Trophoblast cell (in vitro differentiated cells and primary cell): ENCODE data around the gene CDKAL1.

ENCODE experiments used
- DNase-seq, 2 donors: peaks; one replicate each; pipeline ENCODE4 v3.0.0-alpha.2; 2016
- H2AFZ ChIP-seq: 2 replicates; pipeline ENCODE4 v1.6.1; 2013; ENCODE audit warnings: low read length, moderate library complexity, mild to moderate bottlenecking; ENCODE audit not compliant: insufficient read depth, poor library complexity
- H2AK5ac ChIP-seq: 2 replicates; pipeline ENCODE4 v1.6.1; 2013; ENCODE audit warnings: mild to moderate bottlenecking, low read length
- H2BK120ac ChIP-seq: 2 replicates; pipeline ENCODE4 v1.6.1; 2013; ENCODE audit warnings: low read length, mild to moderate bottlenecking, moderate library complexity; ENCODE audit not compliant: insufficient read depth, poor library complexity
- H2BK12ac ChIP-seq: 2 replicates; pipeline ENCODE4 v1.6.1; 2013; ENCODE audit warnings: mild to moderate bottlenecking, low read length, moderate library complexity
- H2BK5ac ChIP-seq: 2 replicates; pipeline ENCODE4 v1.6.1; 2013; ENCODE audit warnings: low read length, low read depth, moderate library complexity, mild to moderate bottlenecking; ENCODE audit not compliant: poor library complexity
- H3K14ac ChIP-seq: 2 replicates; pipeline ENCODE4 v1.6.1; 2013; ENCODE audit warnings: mild to moderate bottlenecking, low read length
- H3K18ac ChIP-seq: 2 replicates; pipeline ENCODE4 v1.6.1; 2013; ENCODE audit warnings: mild to moderate bottlenecking, low read length
- H3K23ac ChIP-seq: 2 replicates; pipeline ENCODE4 v1.6.1; 2013; ENCODE audit warnings: low read length
- H3K27ac ChIP-seq: 2 replicates; pipeline ENCODE4 v1.5.1; 2013; ENCODE audit warnings: low read depth, mild to moderate bottlenecking, inconsistent platforms, low read length, moderate library complexity
- H3K27me3 ChIP-seq: 2 replicates; pipeline ENCODE4 v1.6.1; 2013; ENCODE audit warnings: inconsistent platforms, mild to moderate bottlenecking, low read length, moderate library complexity; ENCODE audit not compliant: insufficient read depth
- H3K36me3 ChIP-seq, 2 experiments: 1 replicate in 1 of 2; 2 replicates in 1 of 2; pipeline ENCODE4 v1.6.1; 2013; ENCODE audit warnings: low read length in 2 of 2, mild to moderate bottlenecking in 2 of 2, moderate library complexity in 1 of 2; ENCODE audit not compliant: insufficient read depth in 2 of 2, control insufficient read depth in 1 of 2
- H3K4ac ChIP-seq: 2 replicates; pipeline ENCODE4 v1.6.1; 2013; ENCODE audit warnings: low read depth, mild to moderate bottlenecking, low read length, moderate library complexity
- H3K4me1 ChIP-seq, 2 experiments: 1 replicate in 1 of 2; 2 replicates in 1 of 2; pipeline ENCODE4 v1.6.1; 2013; ENCODE audit warnings: low read length in 2 of 2, mild to moderate bottlenecking in 2 of 2, moderate library complexity in 1 of 2; ENCODE audit not compliant: insufficient read depth in 2 of 2, control insufficient read depth in 1 of 2
- H3K4me2 ChIP-seq: 2 replicates; pipeline ENCODE4 v1.6.1; 2013; ENCODE audit warnings: inconsistent platforms, mild to moderate bottlenecking, low read length, moderate library complexity
- H3K4me3 ChIP-seq: 2 replicates; pipeline ENCODE4 v1.5.1; 2013; ENCODE audit warnings: mild to moderate bottlenecking, low read depth, low read length, inconsistent platforms
- H3K79me1 ChIP-seq: one replicate; pipeline ENCODE4 v1.6.1; 2013; ENCODE audit warnings: low read length
- H3K79me2 ChIP-seq: 2 replicates; pipeline ENCODE4 v1.6.1; 2013; ENCODE audit warnings: low read length, mild to moderate bottlenecking; ENCODE audit not compliant: control insufficient read depth, insufficient read depth, poor library complexity
- H3K9ac ChIP-seq: 2 replicates; pipeline ENCODE4 v1.6.1; 2013; ENCODE audit warnings: mild to moderate bottlenecking, low read length
- H3K9me3 ChIP-seq: 2 replicates; pipeline ENCODE4 v1.6.1; 2013; ENCODE audit warnings: low read depth, mild to moderate bottlenecking, control low read depth, inconsistent platforms, low read length; ENCODE audit not compliant: insufficient read depth
- H4K12ac ChIP-seq: 2 replicates; pipeline ENCODE4 v1.6.1; 2013; ENCODE audit warnings: low read depth, mild to moderate bottlenecking, low read length, moderate library complexity
- H4K8ac ChIP-seq: 2 replicates; pipeline ENCODE4 v1.6.1; 2013; ENCODE audit warnings: low read depth, mild to moderate bottlenecking, low read length, moderate library complexity
- H4K91ac ChIP-seq: one replicate; pipeline ENCODE4 v1.6.1; 2013; ENCODE audit warnings: low read depth, mild to moderate bottlenecking, low read length, moderate library complexity
- WGBS: extraction: QIAGEN DNeasy Blood & Tissue Kit; methylation state at CpG from one replicate; pipeline ENCODE4 v1.1.7; 2013; ENCODE audit warnings: missing lambda C conversion rate; ENCODE audit not compliant: insufficient read length, insufficient coverage; ENCODE audit errors: extremely low coverage; 5-methylcytosine and 5-hydroxymethylcytosine counted together

Gene CDKAL1

DNA sequence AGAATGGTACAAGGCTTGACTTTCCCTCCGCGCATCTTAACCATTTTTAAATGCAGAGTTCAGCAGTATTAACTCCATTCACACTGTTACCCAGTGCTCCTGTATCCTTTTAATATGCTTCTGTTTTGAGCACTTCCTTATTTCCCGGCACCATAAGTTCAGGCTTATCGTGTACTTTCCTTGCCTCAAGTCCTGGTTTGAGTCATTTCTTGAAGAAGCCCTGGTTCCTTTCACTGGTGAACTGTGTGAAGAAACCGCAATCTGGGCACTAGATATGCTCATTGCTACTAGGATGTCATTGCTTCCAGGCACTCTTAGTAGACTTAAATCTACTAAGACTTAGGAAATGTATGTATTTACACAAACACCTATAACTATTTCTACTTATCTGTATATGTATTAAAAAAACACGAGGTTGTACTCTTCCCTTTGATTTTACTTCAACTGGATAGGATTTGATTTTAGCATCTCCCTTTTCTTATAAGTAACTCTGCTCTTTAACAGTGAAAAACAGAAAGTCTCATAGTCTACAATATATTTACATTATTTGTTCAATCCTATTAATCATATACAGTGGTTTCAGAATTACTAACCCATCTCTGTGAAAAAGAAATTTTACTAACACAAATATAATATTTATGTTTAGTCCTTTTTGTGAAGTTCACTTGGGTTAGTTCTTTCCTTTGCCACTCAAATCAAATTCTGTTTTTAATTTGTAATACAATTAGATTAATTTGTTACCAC is 135.5 kb downstream of the CDKAL1 start:
- no peaks in the 10 kb centered on the region for H3K4me1 ChIP-seq
- no peaks in the 10 kb centered on the region for H3K36me3 ChIP-seq
- H4K8ac ChIP-seq = no peak overlapping the region
- no peak overlapping the region for H3K4ac ChIP-seq
- no peak overlapping the region for H3K27ac ChIP-seq
- no peak overlapping the region for H2AK5ac ChIP-seq
- no peak overlapping the region for H2BK12ac ChIP-seq
- no peak overlapping the region for H2AFZ ChIP-seq
- H3K4me3 ChIP-seq = no peak overlapping the region
- no peak overlapping the region for H3K9ac ChIP-seq
- WGBS = no CpG with 5 or more reads among the region's 6 CpGs
- no peak overlapping the region for H3K14ac ChIP-seq
- no peaks in the 10 kb centered on the region for H3K9me3 ChIP-seq
- H3K23ac ChIP-seq = no peak overlapping the region
- DNase-seq = no peak
- no peak overlapping the region for H4K12ac ChIP-seq
- no peak overlapping the region for H2BK120ac ChIP-seq
- no peaks in the 10 kb centered on the region for H3K79me2 ChIP-seq
- no peak overlapping the region for H4K91ac ChIP-seq
- no peaks in the 10 kb centered on the region for H3K79me1 ChIP-seq
- no peak overlapping the region for H3K18ac ChIP-seq
- H3K4me2 ChIP-seq = no peak overlapping the region
- H3K27me3 ChIP-seq = no peaks in the 10 kb centered on the region
- no peak overlapping the region for H2BK5ac ChIP-seq

GRCh38 chr6:20670750-20671149 is 136.5 kb downstream of the CDKAL1 start:
- no peak overlapping the region for H3K9ac ChIP-seq
- H3K79me1 ChIP-seq = no peaks in the 10 kb centered on the region
- H3K4me2 ChIP-seq = no peak overlapping the region
- no peak overlapping the region for H2AK5ac ChIP-seq
- no peak overlapping the region for H3K4me3 ChIP-seq
- no peak overlapping the region for H2BK5ac ChIP-seq
- DNase-seq = no peak
- H2BK120ac ChIP-seq = no peak overlapping the region
- H4K8ac ChIP-seq = no peak overlapping the region
- H2AFZ ChIP-seq = no peak overlapping the region
- H3K14ac ChIP-seq = no peak overlapping the region
- no peak overlapping the region for H2BK12ac ChIP-seq
- H3K27me3 ChIP-seq = no peaks in the 10 kb centered on the region
- WGBS = no CpG with 5 or more reads among the region's 2 CpGs
- H3K79me2 ChIP-seq = no peaks in the 10 kb centered on the region
- no peak overlapping the region for H3K27ac ChIP-seq
- H4K12ac ChIP-seq = no peak overlapping the region
- H3K9me3 ChIP-seq = no peaks in the 10 kb centered on the region
- no peak overlapping the region for H3K4ac ChIP-seq
- no peak overlapping the region for H3K23ac ChIP-seq
- H4K91ac ChIP-seq = no peak overlapping the region
- no peak overlapping the region for H3K18ac ChIP-seq
- no peaks in the 10 kb centered on the region for H3K36me3 ChIP-seq
- no peaks in the 10 kb centered on the region for H3K4me1 ChIP-seq

- H4K8ac ChIP-seq = no peak overlapping the region
- H2BK5ac ChIP-seq = no peak overlapping the region
- WGBS = no CpG with 5 or more reads among the region's 2 CpGs
- H3K4me2 ChIP-seq = no peak overlapping the region
- H4K91ac ChIP-seq = no peak overlapping the region
- no peaks in the 10 kb centered on the region for H3K27me3 ChIP-seq
- H3K27ac ChIP-seq = no peak overlapping the region
- no peaks in the 10 kb centered on the region for H3K9me3 ChIP-seq
- H3K4me1 ChIP-seq = no peaks in the 10 kb centered on the region
- H2AFZ ChIP-seq = no peak overlapping the region
- no peak overlapping the region for H3K4ac ChIP-seq
- H3K23ac ChIP-seq = no peak overlapping the region
- no peaks in the 10 kb centered on the region for H3K79me1 ChIP-seq
- H3K18ac ChIP-seq = no peak overlapping the region
- no peak for DNase-seq
- H3K14ac ChIP-seq = no peak overlapping the region
- no peak overlapping the region for H2BK12ac ChIP-seq
- no peaks in the 10 kb centered on the region for H3K36me3 ChIP-seq
- H3K79me2 ChIP-seq = no peaks in the 10 kb centered on the region
- no peak overlapping the region for H3K4me3 ChIP-seq
- H2BK120ac ChIP-seq = no peak overlapping the region
- no peak overlapping the region for H2AK5ac ChIP-seq
- H4K12ac ChIP-seq = no peak overlapping the region
- H3K9ac ChIP-seq = no peak overlapping the region
These were observed 137.8 kb downstream of the CDKAL1 start for GRCh38 chr6:20672038-20672437.

- Histone ChIP-seq H3K23ac (no peak overlapping the region), H3K14ac (no peak overlapping the region), H2BK12ac (no peak overlapping the region), H2BK5ac (no peak overlapping the region), H3K4me2 (no peak overlapping the region), H3K36me3 (no peaks in the 10 kb centered on the region), H3K4ac (no peak overlapping the region), H3K79me2 (no peaks in the 10 kb centered on the region), H3K9ac (no peak overlapping the region), H3K9me3 (no peaks in the 10 kb centered on the region), H3K27me3 (no peaks in the 10 kb centered on the region), H3K18ac (no peak overlapping the region), H2BK120ac (no peak overlapping the region), H2AK5ac (no peak overlapping the region), H3K4me3 (no peak overlapping the region), H4K8ac (no peak overlapping the region), H3K79me1 (no peaks in the 10 kb centered on the region), H2AFZ (no peak overlapping the region), H3K27ac (no peak overlapping the region), H4K91ac (no peak overlapping the region), H3K4me1 (no peaks in the 10 kb centered on the region), H4K12ac (no peak overlapping the region)
- no CpG with 5 or more reads among the region's 4 CpGs for WGBS
- no peak for DNase-seq
These were observed 139.2 kb downstream of the CDKAL1 start for GRCh38 chr6:20673458-20673857.
